ENCODE data around the gene CTDSPL2. TPM values are rescaled to one million over a fixed set of nuclear protein-coding genes. Genes with fewer than 3 reads are reported as not detected.

CTDSPL2 gene
- polyA plus RNA-seq, 2 of the 4 experiments (the other 2 are of a cell fraction), result 15.4 to 50.1 TPM

GRCh38 chr15:44441095-44441501 lies 13.7 kb downstream of the CTDSPL2 start (continued):
- TF ChIP-seq HOXB5 (CRISPR knock-in tag; IDR thresholded peaks at IDR 0.05) (no peak), ELK1 (IDR thresholded peaks at IDR 0.05; ENCODE audit: low read depth, low read length) (no peak), GATA3 (IDR thresholded peaks at IDR 0.05; ENCODE audit: borderline replicate concordance) (no peak), BHLHE40 (IDR thresholded peaks at IDR 0.05; ENCODE audit: low read depth, low read length) (no peak), FOXS1 (CRISPR knock-in tag; IDR thresholded peaks at IDR 0.05) (no peak), PBX3 (IDR thresholded peaks at IDR 0.05) (no peak), CTCF (IDR thresholded peaks at IDR 0.05) (no peak), SMC3 (IDR thresholded peaks at IDR 0.05) (no peak)

GRCh38 chr15:44443515-44443914 lies 16.1 kb downstream of the CTDSPL2 start:
- CTCF ChIA-PET, result interaction anchor here (0.7 kb wide), 1 partner anchor 120 kb away, joined by 3 read pairs; no protein-coding TSS in a partner anchor
- POLR2A ChIA-PET, result no interaction called here
- Histone ChIP-seq H3K9me3 (no peaks in the 10 kb centered on the region), H3K4me3 (no peak overlapping the region), H3K4me2 (no peak overlapping the region), H3K4me1 (0 out of 3 replicates have a peak, but pooled peaks cover under 1% of the 10 kb centered on the region), H3K27ac (no peak overlapping the region)
- no peak for DNase-seq (ENCODE audit: low read depth in 1 of 2, low spot score in 1 of 2)
- 94% methylated on average over 3 of the region's 3 CpGs for WGBS (ENCODE audit: missing lambda C conversion rate)
- TF ChIP-seq EP300 (IDR thresholded peaks at IDR 0.05), result no peak
- TF ChIP-seq HOXB13 (CRISPR knock-in tag; IDR thresholded peaks at IDR 0.05; ENCODE audit: low read depth), result no peak
- no peak for TF ChIP-seq JUN (IDR thresholded peaks at IDR 0.05)
- TF ChIP-seq HOXB5 (CRISPR knock-in tag; IDR thresholded peaks at IDR 0.05), result no peak
- TF ChIP-seq TP53 (CRISPR knock-in tag; IDR thresholded peaks at IDR 0.05), result no peak
- TF ChIP-seq MAFK (IDR thresholded peaks at IDR 0.05; ENCODE audit: partially characterized antibody), result no peak
- no peak for FAIRE-seq
- ATAC-seq, result no peak

- ATAC-seq (no peak), FAIRE-seq (no peak), DNase-seq (ENCODE audit: low read depth in 1 of 2, low spot score in 1 of 2) (no peak)
- CTCF ChIA-PET, result no interaction called here
- Histone ChIP-seq H3K27ac (no peak overlapping the region), H3K9me3 (no peaks in the 10 kb centered on the region), H3K4me3 (no peak overlapping the region), H3K4me1 (no peaks in the 10 kb centered on the region), H3K4me2 (no peak overlapping the region)
- 95% methylated on average over 6 of the region's 11 CpGs for WGBS (ENCODE audit: missing lambda C conversion rate)
- no peak for TF ChIP-seq KDM5A (IDR thresholded peaks at IDR 0.05)
- TF ChIP-seq RFX5 (IDR thresholded peaks at IDR 0.05), result no peak
- TF ChIP-seq NPAS2 (CRISPR knock-in tag; IDR thresholded peaks at IDR 0.05; ENCODE audit: borderline replicate concordance), result no peak
- TF ChIP-seq JUN (IDR thresholded peaks at IDR 0.05), result no peak
- TF ChIP-seq REST (IDR thresholded peaks at IDR 0.05), result no peak
- no peak for TF ChIP-seq POLR2AphosphoS2 (conservative IDR thresholded peaks at IDR 0.05; ENCODE audit: low read length)
- no peak for TF ChIP-seq BHLHE40 (IDR thresholded peaks at IDR 0.05; ENCODE audit: low read depth, low read length)
- TF ChIP-seq JUNB (IDR thresholded peaks at IDR 0.05), result no peak
- no peak for TF ChIP-seq TP53 (CRISPR knock-in tag; IDR thresholded peaks at IDR 0.05)
- no peak for TF ChIP-seq FOXS1 (CRISPR knock-in tag; IDR thresholded peaks at IDR 0.05)
- TF ChIP-seq CBX2 (IDR thresholded peaks at IDR 0.05; ENCODE audit: borderline replicate concordance, low read depth), result no peak
- no peak for TF ChIP-seq RARB (CRISPR knock-in tag; IDR thresholded peaks at IDR 0.05)
- TF ChIP-seq TFCP2L1 (CRISPR knock-in tag; IDR thresholded peaks at IDR 0.05), result no peak
- TF ChIP-seq MAX (IDR thresholded peaks at IDR 0.05), result no peak
- POLR2A ChIA-PET, result no interaction called here
Measured at GRCh38 chr15:44447772-44448376, 20.4 kb downstream of the CTDSPL2 start.
